Brain microvascular endothelial cell (primary cell): Measurements from ENCODE around the gene ASB6.

ENCODE experiments used
- DNase-seq: peaks from one replicate; pipeline ENCODE4 v3.0.0-alpha.2; 2020
- H3K27ac ChIP-seq: fragments of 250-450 bp; sonication (Bioruptor Pico); 2 replicates; pipeline ENCODE4 v1.5.1; 2020; ENCODE audit warnings: mild to moderate bottlenecking, moderate library complexity
- H3K27me3 ChIP-seq: fragments of 250-450 bp; sonication (Bioruptor Pico); replicated peaks from 2 replicates; pipeline ENCODE4 v1.5.1; 2020; ENCODE audit warnings: mild to moderate bottlenecking
- H3K36me3 ChIP-seq: fragments of 250-450 bp; sonication (Bioruptor Pico); replicated peaks from 2 replicates; pipeline ENCODE4 v1.5.1; 2020; ENCODE audit warnings: mild to moderate bottlenecking
- H3K4me3 ChIP-seq: 2 replicates; pipeline ENCODE4 v1.5.1; 2011; ENCODE audit warnings: low read depth, mild to moderate bottlenecking, control low read depth, low read length, moderate library complexity
- CTCF ChIP-seq: IDR thresholded peaks from 2 replicates; pipeline ENCODE4 v1.5.1; 2011; ENCODE audit warnings: low read depth, mild to moderate bottlenecking, moderate library complexity, low read length, control low read depth, inconsistent platforms; ENCODE audit errors: missing control alignments
- in situ Hi-C: cut with HindIII; loops from 2 replicates; pipeline ENCODE4 v1.10.0; 2017; ENCODE audit warnings: low sequenced_read_pairs, low pct_ligation_motif_present

ASB6 gene

GRCh38 chr9:129610213-129610472 is 31.8 kb downstream of the ASB6 start:
- no peaks in the 10 kb centered on the region for H3K36me3 ChIP-seq
- peak overlapping the region; percentile 50 for H3K4me3 ChIP-seq
- in situ Hi-C loops: loop anchor here (25.0 kb wide), 1 partner anchor 273 kb away; no protein-coding TSS in a partner anchor
- no peak for TF ChIP-seq CTCF
- DNase-seq: no peak
- H3K27me3 ChIP-seq: no peaks in the 10 kb centered on the region
- peak overlapping the region; percentile 50 for H3K27ac ChIP-seq

GRCh38 chr9:129609486-129610212 is 32.3 kb downstream of the ASB6 start:
- peak; percentile 63 for DNase-seq
- TF ChIP-seq CTCF: no peak
- H3K27ac ChIP-seq: peak overlapping the region; percentile 30

GRCh38 chr9:129608561-129609481 is 33.1 kb downstream of the ASB6 start:
- no peaks in the 10 kb centered on the region for H3K27me3 ChIP-seq
- H3K36me3 ChIP-seq: no peaks in the 10 kb centered on the region
- in situ Hi-C loops: loop anchor here (25.0 kb wide), 1 partner anchor 272 kb away; no protein-coding TSS in a partner anchor
- H3K4me3 ChIP-seq: no peak overlapping the region
- DNase-seq: no peak
- TF ChIP-seq CTCF: no peak
- no peak overlapping the region for H3K27ac ChIP-seq

More at GRCh38 chr9:129609486-129610212, 32.3 kb downstream of the ASB6 start:
- in situ Hi-C loops: loop anchor here (25.0 kb wide), 1 partner anchor 272 kb away; no protein-coding TSS in a partner anchor
- H3K27me3 ChIP-seq: no peaks in the 10 kb centered on the region
- H3K36me3 ChIP-seq: no peaks in the 10 kb centered on the region
- peak overlapping the region; percentile 20 for H3K4me3 ChIP-seq

GRCh38 chr9:129607027-129607387 is 34.9 kb downstream of the ASB6 start:
- no peak for TF ChIP-seq CTCF
- Histone ChIP-seq H3K27me3 (no peaks in the 10 kb centered on the region), H3K27ac (peak overlapping the region; percentile 18), H3K36me3 (no peaks in the 10 kb centered on the region), H3K4me3 (no peak overlapping the region)
- DNase-seq: no peak
- in situ Hi-C loops: loop anchor here (25.0 kb wide), 1 partner anchor 270 kb away; no protein-coding TSS in a partner anchor

GRCh38 chr9:129606161-129607026 is 35.6 kb downstream of the ASB6 start:
- H3K27ac ChIP-seq: peak overlapping the region; percentile 18
- in situ Hi-C loops: loop anchor here (25.0 kb wide), 1 partner anchor 269 kb away; no protein-coding TSS in a partner anchor

More at GRCh38 chr9:129606161-129607026, 35.6 kb downstream of the ASB6 start:
- no peak for DNase-seq
- TF ChIP-seq CTCF: no peak
- Histone ChIP-seq H3K4me3 (no peak overlapping the region), H3K27me3 (no peaks in the 10 kb centered on the region), H3K36me3 (no peaks in the 10 kb centered on the region)
